C1 segment of cervical spinal cord (tissue), 14 donors: ENCODE measurements around the gene STAC2.
A peak's percentile ranks its signal among the peaks of the same experiment; 100 is the strongest.

Experiments used
- DNase-seq, 14 donors: peaks; one replicate each; lab custom pipeline; 2025; lab: John Stamatoyannopoulos, UW

The STAC2 gene

GRCh38 chr17:39235555-39236449 is 10.1 kb upstream of the STAC2 start:
- peak in 1 of 14 donors; percentile 48 for DNase-seq

DNA sequence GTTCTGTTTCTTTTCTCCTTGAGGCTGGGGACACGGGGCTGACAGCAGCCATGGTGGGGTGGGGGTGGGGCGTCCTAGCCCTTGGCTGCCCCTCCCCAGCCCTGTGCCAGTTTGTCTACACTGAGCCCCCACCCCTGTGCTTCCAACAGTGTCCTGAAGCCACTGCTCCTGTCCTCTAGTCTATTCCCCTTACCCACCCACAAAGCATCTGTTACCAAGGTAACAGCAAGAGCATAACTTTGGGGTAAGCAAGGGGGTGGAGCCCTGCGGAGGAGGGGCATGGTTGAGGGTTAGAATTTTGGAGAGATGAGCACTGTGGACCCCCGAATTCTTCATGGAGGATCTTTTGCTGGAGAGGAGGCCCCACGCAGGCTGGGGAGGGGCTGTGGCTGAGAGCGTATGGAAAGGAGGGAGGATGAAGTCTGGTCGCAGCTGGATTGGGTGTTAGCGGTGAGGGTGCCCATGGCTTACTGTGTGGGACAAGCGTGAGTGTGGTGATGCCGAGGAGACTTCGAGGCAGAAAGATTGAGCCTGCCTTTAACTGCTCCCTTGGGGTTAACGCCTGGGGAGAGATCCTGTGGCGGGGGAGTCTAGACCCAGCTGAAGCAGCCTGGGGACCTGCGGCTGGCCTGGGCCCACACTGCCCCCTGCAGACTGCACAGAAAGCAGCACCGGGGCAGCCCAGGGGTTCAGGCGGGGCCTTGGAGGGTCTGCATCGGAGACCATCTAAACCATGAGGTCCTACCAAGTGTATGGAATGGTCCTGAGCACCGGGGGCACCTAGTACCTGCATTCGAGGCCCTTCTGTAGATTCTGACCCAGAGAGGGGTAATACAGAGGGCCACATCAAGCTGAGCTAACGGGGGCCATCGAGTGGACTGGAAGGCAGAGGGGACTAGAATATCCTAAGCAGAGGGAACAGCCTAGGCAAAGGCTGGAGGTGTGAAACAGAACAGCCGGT is 6.1 kb upstream of the STAC2 start:
- peak in 5 of 14 donors; percentile 9 to 56 (median 16) for DNase-seq

DNA sequence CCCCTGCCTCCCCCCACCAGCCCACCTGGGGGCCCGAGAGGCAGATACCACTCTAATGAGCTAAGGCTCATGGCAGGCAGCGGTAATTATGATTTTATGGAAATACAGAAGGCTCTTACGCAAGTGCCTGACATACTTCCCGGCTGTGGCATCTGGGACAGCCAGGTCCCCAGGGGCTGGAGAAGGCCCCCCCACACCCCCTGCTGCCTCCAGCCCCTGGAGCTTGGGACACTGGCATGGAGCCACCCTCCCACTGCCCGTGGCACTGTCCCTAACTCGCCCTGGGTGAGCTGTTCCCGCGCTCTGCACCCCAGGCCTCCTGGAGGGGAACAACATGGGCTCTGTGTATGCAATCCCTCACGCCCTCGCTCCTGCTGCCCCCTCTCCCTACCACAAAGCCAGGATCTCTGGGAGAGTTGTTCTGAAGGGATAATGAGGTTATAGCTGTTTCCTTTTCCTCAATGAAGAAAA is 5.4 kb upstream of the STAC2 start:
- no peak for DNase-seq

- DNase-seq: no peak
Observed at GRCh38 chr17:39230361-39230760, 4.6 kb upstream of the STAC2 start.

DNA sequence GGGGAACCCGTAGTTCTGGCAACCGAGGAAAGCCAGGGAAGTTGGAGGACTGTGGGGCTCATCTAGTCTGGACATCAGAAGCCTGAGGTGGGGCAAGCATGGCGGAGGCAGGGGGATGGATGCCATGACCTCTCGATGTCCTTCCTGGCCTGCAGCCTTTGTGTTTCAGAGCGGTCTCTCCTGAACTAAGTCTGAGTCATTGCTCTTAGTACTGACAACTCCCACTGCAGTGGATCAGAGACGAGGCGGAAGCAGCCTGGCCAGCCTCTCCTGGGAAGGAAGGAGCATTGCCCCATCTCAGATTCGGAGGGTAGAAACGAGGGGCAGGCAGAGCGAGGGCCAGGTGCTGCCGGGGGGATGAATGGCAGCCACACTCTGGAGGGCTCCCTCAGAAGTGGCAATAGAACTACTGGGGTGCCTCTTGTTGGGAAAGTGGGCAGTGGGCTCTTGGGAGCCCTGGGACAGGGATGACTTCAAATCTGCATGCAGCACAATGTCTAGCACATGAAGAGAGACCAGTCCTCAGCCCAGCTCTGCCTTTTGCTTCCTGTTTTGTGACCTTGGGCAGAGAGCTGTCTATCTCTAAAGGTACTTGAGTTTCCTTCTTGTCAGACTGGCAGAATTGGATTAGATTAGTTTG is 3.6 kb upstream of the STAC2 start:
- no peak for DNase-seq

- no peak for DNase-seq
Observed at GRCh38 chr17:39227364-39227919, 1.7 kb upstream of the STAC2 start.

DNA sequence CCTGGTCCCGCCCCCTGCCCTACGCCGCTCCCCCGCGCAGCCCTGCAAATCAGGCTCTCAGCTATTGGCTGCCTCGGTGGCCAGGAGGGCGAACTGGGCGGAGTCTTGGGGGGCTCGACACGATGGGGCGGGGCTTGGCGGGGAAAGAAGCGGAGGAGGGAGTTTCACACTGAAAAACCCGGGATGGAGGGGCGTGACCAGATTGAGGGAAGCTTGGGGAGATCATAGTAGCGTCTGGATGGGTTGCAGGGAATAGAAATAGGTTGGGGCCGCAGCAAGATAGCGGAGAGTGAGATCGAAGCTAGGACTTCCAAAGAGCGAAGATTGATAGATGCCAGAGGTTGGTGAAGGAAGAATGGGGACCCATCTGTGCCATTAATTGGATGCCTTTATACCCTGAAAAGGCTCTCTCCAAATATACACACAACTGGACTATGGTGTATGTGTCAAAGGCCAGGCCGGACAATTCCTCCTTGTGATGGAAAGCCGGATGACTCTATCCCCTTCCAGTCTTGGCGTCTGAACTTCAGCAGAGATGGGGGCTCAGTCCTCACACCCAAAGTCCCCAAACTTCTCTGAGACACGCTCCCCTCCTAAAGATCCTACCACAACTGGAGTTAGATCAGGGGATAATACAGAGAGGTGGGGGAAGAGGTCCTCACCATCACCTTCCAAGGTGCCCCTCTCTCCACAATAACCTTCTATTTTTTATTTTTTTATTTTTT is 376 bp upstream of the STAC2 start:
- peak in 5 of 14 donors; percentile 10 to 74 (median 37) for DNase-seq

- DNase-seq: no peak
Observed at GRCh38 chr17:39224778-39225307, 902 bp downstream of the STAC2 start.

DNA sequence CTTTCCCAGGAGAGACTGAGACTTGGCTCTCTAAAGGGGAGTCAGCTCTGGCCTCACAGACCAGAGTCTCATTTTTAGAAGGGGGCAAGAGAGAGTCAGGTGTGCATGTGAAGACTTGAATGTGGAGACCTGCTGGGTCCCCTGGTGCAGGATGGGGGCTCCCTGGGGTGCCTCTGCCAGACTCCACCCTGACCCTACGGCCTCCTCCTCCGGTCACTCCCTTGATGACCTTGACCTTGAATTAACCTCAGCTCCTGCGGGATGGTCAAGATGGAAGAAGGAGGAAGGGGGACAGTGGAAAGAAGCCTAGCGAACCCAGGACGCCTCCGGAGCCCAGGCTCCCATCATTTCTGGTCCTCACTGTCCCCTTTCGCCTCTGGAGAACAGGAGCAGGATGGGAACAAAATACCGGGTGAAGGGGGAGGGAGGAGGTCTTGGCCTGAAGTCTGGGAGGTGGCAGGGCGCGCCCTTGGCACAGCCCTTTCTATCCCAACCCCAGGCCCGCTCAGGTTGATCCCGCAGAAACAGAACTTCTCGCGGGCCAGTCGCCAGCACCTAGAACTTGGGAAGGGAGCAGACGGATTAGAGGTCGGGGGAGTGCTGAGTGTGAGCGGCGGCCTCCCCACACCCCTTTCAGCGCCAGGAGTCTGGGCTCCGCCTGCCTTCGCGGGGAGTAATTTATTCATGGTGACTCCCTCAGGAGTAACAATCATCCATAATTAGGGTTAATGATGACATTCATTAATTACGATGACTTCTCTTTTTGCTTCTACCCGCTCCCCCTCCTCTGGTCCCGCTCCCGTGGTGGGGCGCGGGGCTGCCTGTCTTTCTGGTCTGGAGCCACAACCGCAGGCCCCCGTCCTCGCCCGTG is 1.6 kb downstream of the STAC2 start:
- DNase-seq: no peak

DNA sequence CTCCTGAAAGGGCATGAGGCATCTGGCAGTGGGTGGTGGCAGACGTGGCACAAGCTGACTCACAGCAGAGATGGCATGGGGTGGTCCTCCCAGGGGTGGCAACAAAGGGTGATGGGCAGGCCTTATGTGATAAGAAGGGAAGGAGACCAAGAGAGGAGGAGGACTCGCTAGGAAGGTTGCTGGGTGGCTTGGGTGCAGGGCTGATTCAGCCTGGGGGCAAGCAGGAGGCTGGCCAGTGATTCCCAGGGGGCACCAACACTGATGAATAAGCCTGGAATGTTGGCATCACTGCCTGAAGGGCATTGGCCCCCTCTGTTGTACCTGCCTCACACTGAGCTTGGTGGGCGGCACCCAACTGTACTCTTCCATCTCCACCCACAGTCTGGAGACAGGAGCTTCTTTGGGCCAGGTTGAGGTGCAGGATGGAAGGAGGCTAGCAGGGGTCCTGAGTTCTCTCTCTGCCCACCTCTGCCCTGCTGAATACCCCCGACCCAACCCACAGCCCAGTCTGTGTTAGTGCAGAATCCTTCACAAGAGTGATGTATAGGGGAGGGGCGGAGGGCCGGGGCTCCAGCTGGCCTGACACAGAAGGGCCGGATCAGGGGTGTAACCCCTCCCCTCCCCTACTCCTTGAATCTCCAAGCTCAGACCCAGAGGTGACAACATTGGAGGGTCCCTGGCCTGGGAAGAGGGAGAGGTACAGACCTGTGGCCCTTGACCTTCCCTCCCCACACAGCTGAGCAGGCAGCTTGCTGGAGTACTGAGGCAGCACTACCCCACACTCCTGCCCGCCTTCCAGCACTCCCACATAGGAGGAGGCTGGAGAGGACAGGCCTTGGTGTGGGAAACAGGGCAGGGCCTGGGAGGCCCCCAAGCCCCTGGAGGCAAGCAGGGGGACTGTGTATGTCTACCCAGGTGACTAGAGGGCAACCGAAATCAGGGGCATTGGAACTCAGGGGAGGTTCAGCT is 2.6 kb downstream of the STAC2 start:
- no peak for DNase-seq

DNA sequence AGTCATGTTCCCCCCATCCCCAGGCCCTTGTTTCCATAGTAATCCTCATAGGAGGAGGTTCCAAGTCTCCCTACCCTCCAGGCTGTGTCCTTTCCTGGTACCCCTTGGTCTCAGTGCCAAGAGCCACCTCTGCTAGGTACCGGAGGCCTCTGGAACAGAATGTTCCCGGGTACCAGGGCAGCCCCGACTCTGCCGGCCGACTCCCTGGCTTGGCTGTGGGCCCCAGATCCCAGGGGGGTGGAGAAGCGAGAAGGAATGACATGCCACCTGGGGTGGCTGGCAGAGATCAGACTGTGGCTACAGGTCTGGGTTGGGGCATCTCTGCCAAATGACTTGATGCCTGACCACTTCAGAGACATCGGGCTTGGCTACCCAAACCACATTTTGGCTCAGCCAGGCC is 3.6 kb downstream of the STAC2 start:
- DNase-seq: peak in 1 of 14 donors; percentile 23

DNA sequence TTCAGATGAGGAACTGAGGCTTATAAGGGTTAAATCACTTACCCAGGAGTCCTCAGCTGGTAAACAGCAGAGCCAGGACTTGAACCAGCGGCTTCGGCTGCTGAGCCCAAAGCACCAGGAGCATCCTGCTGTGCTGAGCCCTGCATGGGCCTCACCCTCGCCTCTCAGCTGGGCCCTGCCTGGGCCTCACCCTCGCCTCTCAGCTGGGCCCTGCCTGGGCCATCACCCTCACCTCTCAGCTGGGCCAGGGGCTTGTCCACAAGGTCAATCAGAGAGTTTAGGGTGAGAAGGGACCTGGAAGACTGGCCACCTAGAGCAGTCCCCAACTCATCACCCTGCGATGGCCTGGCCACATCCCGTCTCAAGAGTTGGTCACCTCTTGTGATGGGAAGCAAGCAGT is 4.2 kb downstream of the STAC2 start:
- no peak for DNase-seq

DNA sequence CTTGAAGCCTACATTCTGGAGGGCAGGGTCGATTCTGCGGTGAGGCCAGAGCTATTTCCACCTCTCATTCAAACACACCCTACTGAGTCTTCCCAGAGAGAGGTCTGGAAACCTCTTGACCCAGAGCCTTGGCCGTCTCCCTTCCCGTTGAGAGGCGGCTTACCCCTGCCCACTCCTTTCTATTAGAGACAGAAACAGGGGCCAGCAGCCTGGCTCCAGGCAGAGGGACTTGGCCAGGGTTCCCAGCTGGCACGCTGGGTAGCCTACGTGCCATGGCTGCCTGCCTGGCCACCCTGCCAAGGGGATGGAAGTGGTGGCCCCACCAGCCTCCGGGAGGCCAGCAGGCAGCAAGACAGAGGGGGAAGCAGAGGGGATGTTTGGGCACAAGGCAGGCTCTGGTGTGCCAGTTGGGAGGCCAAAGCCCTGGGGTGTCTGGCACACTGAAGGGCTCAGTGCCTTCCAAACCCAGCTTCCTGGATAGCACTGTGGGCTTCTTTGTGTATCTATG is 6.0 kb downstream of the STAC2 start:
- peak in 10 of 14 donors; percentile 19 to 90 (median 67) for DNase-seq

- DNase-seq: no peak
Observed at GRCh38 chr17:39218906-39219305, 6.8 kb downstream of the STAC2 start.

GRCh38 chr17:39217734-39218369 is 7.9 kb downstream of the STAC2 start:
- no peak for DNase-seq

DNA sequence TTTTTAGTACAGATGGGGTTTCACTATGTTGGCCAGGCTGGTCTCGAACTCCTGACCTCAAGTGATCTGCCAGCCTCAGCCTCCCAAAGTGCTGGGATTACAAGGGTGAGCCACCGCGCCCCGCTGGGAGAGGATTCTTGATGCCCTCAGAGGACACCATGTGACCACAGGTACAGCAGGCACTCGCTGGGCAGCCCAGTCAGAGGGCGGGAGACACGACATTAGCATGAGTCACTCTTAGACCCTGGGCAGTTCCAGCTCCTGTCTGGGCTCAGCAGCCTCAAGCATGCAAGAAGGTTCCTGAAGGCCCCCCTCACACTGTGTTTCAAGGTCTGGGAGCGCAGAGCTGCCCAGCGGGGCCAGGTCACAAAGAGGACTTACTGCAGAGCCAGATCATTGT is 11.9 kb downstream of the STAC2 start:
- DNase-seq: no peak

DNA sequence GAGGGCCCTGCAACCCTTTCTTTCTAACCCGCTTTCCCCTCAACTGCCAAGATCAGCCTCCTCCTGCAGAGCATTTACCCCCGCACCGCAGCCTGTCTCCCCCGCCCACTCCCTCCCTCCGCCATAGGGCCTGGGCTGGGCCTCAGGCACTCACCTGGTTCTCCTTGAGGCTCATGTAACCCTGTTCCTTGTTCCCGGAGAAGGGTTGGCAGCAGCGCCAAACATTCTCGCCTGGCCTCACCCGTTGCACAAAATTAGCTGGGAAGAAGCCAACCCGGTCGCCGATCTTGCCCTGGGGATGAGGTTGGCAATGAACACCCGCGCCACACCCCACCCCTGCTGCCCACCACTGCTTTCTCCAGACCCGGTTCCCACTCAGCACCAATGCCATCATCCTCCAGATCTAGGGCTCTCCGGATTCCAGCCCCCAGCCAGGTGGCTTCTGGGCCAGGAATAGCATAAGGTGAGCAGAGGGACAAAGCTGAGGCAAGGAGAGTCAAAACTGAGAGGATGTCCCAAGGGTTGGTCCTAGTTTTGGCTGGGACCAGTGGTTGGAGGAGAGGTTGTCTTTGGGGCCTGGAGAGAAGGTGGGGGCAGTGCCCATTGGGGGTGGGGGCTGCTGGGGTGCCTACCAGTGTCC is 12.8 kb downstream of the STAC2 start:
- peak in 1 of 14 donors; percentile 86 for DNase-seq
